GM20000 (cell line): ENCODE measurements around the gene JAKMIP2.
A peak's percentile ranks its signal among the peaks of the same experiment; 100 is the strongest.

Experiments used
- DNase-seq: peaks from one replicate; pipeline ENCODE4 v3.0.0; 2012; ENCODE audit warnings: low spot score
- CTCF ChIP-seq: IDR thresholded peaks from 2 replicates; pipeline ENCODE4 v1.5.1; 2012; ENCODE audit warnings: mild to moderate bottlenecking, control low read depth; ENCODE audit errors: extremely low read depth, missing control alignments

The JAKMIP2 gene

DNA sequence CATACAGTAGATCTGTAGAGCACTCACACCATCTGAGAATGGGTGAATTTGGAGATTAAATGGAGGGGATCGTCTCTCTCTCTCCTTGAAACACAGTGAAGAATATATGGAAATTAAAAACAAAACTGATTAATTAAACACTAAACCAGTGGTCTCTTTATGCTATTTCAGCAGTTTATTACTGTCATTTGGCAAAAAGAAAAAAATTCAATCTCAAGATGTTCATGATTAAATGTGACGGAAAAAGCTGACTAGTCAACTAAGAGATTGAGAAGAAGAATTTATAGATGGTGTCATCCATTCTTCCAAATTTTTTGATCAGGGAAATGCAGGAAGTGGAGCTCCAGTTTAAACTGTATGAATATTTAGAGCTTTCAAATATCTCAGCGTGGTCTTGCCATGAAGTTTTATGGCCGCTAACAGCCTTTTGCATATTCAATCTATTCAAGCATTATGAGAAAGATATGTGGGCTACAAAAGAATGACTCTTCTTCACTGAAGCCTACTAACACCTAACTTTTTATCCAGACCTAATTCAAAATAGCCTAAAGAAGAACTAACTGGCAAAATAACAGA is 151.0 kb downstream of the JAKMIP2 start:
- no peak for DNase-seq
- TF ChIP-seq CTCF: no peak

GRCh38 chr5:147629196-147629595 is 153.3 kb downstream of the JAKMIP2 start:
- no peak for TF ChIP-seq CTCF

GRCh38 chr5:147628058-147628895 is 154.3 kb downstream of the JAKMIP2 start:
- peak; percentile 57 for TF ChIP-seq CTCF
- peak; percentile 43 for DNase-seq

More at GRCh38 chr5:147629196-147629595, 153.3 kb downstream of the JAKMIP2 start:
- DNase-seq: no peak

- no peak for TF ChIP-seq CTCF
Measured at GRCh38 chr5:147626464-147626863, 156.1 kb downstream of the JAKMIP2 start.

GRCh38 chr5:147621016-147621415 is 161.5 kb downstream of the JAKMIP2 start:
- DNase-seq: no peak
- TF ChIP-seq CTCF: no peak

More at GRCh38 chr5:147626464-147626863, 156.1 kb downstream of the JAKMIP2 start:
- no peak for DNase-seq

DNA sequence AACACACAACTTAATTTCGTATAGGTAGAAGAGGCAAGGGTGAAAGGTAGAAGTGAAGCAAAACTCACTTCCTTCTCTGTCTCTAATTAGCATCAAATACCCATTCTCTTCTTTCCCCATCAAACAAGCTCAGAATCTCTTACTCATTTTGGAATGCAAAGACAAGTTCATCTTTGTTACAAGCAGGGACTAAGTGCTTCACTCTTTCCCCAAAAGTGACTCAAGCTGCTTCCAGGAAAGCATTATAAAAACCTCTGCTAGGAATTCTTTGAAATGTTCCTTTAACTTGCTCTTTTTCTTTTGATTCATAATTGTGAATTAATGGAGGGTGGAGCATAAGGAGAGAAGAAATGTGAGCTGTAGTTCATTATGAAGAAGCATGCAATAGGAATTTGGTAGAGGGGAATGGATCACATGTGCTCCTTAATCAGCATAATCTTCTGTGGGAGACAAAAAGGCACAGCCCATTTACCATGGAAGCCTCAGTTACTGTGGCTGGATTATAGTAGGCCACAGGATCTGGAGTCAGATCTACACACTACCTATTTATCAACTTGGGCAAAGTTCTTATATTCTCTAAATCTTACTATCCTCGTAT is 163.1 kb downstream of the JAKMIP2 start:
- TF ChIP-seq CTCF: no peak

More for the DNA sequence above, 163.1 kb downstream of the JAKMIP2 start:
- DNase-seq: no peak
